HG02885 (cell line): Measurements from ENCODE around the gene PKM.

Experiments used
- ATAC-seq: cut with Tn5 transposase; IDR thresholded peaks from one replicate; pipeline ENCODE4 v1.9.1; 2021; ENCODE audit warnings: mild to moderate bottlenecking; ENCODE audit not compliant: unreplicated experiment, poor library complexity

PKM gene

GRCh38 chr15:72236381-72237003 lies 5.5 kb upstream of the PKM start:
- no peak for ATAC-seq

- no peak for ATAC-seq
Observed at GRCh38 chr15:72235298-72235697, 4.3 kb upstream of the PKM start.

DNA sequence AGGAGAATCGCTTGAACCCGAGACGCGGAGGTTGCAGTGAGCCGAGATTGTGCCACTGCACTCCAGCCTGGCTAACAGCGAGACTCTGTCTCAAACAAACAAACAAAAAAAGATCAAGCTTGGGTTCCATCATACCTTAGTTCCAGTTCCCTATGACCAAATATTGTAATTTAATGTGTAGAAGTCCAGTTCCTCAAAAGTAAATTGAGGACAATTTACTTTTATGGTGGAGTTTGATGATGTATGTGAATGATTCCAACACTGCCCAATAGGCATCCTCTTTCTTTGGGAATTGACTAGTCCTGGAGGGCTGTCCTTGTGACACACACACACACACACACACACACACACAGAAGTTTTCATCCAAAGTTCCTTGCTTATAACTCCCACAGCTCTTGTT lies 2.8 kb upstream of the PKM start:
- ATAC-seq = no peak

GRCh38 chr15:72231833-72232478 lies 966 bp upstream of the PKM start:
- ATAC-seq = peak; percentile 0

GRCh38 chr15:72230197-72231065 lies 559 bp downstream of the PKM start:
- ATAC-seq = no peak

- no peak for ATAC-seq
Observed at GRCh38 chr15:72229947-72230196, 1.1 kb downstream of the PKM start.

- ATAC-seq = no peak
Observed at GRCh38 chr15:72229076-72229946, 1.7 kb downstream of the PKM start.

DNA sequence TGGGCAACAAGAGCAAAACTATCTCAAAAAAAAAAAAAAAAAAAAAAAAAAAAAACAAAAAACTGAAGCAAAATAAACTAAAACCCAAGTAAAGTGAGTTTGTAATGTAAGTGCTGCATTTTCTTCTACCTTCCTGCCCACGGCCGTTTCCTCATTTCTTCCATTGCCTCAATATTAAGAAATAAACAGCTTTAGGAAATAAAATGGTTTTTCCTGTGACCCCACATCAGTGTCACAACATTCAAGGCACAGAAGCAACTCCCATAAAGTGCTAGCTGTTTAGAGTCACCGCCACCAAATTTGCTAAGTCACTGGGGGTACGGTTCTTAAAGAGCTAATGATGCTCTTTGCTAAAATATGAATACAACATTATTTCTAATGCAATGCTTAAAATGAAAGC lies 3.3 kb downstream of the PKM start:
- ATAC-seq = no peak

DNA sequence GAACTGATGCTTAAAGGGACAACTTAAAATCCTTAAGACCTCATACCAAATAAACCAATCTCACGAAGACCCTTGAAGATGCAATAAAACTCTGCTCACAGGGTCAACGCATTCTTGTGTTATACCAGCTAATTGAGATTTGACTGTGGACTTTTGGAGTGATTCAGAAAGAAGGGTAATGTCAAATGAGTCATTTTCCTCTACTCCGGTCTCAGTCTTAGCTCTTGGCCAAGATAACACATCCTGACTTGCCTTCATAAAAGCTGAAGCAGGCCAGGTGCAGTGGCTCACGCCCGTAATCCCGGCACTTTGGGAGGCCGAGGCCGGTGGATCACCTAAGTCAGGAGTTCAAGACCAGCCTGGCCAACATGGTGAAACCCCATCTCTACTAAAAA lies 3.8 kb downstream of the PKM start:
- ATAC-seq = no peak

DNA sequence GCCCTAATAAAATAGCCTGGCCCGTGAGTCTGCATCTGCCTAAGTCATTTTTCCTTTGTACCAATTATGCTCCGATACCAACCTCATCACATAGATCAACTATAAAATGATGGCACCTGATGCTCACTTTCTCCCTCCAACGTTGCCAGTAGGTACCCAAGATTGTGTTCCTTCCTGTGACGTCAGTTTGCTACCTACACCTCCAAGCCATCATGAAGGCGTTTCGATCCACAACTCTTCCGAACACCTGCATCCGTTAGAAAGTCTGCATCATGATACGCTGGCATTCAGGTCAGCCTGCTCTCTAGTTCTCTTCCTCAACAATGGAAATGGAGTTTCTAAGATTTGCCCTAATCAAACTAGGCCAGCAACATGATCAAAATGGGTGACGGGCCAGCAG lies 7.7 kb downstream of the PKM start:
- no peak for ATAC-seq

- ATAC-seq = no peak
Observed at GRCh38 chr15:72222393-72222792, 8.6 kb downstream of the PKM start.

DNA sequence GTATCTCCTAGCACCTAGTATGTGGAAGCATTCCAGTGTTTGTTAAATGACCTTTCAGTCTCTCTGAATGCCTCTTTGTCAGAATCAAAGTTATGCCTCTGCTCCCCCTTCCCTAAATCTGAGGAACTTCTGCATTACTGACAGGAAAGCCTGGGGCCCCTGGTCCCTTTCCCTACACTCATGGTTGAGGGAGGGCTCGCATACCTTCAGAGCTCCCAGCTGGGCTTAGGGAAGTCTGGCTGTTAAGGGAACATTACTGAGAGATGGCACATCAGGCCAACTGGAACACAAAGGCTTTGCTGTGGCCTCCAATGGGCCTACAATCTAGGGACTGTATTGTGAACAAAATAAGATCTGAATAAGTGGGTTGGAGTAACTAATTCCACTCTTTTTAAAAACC lies 10.3 kb downstream of the PKM start:
- no peak for ATAC-seq

DNA sequence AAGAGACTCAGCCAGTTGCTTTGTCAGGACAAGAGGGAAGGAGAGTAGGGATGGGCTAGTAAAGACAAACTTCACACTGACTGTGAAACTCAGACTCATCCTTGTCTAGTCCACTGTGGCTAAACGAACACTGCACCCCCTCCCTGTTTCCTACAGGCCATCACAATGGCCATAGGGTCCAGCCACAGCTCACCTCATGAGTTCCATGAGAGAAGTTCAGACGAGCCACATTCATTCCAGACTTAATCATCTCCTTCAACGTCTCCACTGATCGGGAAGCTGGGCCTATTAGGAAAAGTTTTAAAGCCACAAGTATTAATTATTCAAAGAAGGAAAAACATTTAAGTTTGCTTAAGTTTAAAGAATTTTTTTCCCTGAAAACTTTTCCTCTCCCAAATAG lies 13.8 kb downstream of the PKM start:
- no peak for ATAC-seq

GRCh38 chr15:72216079-72216478 lies 14.9 kb downstream of the PKM start:
- no peak for ATAC-seq

DNA sequence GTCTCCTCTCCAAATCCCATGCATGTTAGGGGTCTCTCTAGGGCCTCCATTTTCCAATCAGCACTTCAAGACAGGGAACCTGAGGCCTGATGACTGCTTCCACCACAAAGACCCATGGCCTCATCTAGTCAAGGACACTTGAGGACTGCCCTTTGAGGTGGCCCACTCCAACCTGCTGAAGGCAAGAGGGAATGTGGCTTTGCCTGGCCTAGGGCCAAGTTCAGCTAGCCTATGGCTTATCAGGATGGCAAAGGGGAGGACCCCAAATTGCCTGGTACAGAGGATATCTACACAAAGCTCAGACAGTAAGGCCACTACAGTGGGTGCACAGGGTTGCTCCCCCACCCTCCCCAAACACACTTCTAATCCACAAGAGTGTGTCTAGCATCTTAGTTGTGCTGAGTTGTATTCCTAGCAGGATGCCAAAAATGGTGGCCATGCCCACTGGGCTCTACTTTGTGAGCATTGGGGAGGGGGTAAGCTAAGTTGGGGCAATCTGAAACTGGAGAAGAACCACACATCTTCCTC lies 23.4 kb downstream of the PKM start:
- ATAC-seq = no peak

DNA sequence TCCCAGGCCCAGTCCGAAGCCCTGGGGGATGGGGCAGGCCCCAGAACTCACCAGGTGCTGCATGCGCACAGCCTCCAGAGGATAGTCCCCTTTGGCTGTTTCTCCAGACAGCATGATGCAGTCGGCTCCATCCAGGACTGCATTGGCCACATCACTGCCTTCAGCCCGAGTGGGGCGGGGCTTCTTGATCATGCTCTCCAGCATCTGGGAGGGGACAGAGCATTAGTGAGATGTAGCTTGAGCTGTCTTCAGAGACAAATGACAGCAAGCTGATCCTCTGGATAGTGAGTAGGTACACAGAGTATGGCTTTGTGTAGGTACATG lies 24.4 kb downstream of the PKM start:
- ATAC-seq = no peak

DNA sequence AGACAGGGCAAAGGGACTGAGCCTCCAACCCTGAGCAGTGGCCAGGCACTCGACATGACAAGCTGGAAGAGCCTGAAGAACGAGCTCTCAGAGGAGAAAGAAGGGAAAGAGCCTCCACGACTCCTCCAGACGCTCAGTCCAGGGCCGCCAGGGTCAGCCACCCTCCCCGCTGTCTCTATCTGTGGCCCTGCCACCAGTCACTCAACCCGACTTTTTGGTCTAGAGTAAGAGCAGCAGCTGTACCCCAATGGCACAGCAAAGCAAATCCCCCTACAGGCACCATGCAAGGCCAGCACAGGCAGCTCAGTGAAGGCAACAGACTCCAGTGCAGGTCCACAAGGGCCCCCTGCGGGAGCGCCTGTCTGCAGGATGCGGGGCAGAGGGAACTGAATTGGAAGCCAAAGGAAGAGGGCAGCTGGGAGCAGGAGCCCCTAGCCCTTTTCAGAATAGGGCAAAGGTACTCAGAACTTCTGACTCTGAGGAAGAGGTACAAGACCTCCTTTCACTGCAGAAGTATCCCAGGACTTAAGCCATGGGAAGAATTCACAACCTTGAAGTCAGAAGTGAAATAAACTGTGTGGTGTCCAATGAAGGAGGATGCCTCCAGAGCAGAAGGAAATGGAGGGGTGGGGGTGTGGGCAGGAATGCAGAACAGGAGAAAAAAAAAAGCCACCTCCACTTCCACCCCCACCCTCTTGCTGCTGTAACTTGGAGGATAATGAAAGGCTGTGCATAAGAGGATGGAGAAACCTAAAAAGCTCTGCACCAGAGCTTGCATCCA lies 24.9 kb downstream of the PKM start:
- ATAC-seq = no peak

DNA sequence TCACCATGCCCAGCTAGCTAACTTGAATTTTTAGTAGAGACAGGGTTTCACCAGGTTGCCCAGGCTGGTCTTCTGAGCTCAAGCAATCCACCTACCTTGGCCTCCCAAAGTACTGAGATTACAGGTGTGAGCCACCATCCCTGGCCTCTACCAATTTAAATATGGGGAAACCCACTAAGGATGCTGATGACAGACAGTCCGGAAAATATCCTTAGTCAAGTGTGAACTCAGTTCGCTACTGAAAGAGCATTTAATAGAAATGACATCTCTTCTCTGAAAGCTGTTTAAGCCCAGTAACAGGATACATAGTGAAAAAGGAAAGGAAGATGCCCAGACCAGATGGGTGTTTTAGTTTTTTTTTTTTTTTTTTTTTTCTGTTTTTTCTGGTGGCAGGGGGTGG lies 25.7 kb downstream of the PKM start:
- no peak for ATAC-seq

- no peak for ATAC-seq
Observed at GRCh38 chr15:72203507-72203837, 27.5 kb downstream of the PKM start.

DNA sequence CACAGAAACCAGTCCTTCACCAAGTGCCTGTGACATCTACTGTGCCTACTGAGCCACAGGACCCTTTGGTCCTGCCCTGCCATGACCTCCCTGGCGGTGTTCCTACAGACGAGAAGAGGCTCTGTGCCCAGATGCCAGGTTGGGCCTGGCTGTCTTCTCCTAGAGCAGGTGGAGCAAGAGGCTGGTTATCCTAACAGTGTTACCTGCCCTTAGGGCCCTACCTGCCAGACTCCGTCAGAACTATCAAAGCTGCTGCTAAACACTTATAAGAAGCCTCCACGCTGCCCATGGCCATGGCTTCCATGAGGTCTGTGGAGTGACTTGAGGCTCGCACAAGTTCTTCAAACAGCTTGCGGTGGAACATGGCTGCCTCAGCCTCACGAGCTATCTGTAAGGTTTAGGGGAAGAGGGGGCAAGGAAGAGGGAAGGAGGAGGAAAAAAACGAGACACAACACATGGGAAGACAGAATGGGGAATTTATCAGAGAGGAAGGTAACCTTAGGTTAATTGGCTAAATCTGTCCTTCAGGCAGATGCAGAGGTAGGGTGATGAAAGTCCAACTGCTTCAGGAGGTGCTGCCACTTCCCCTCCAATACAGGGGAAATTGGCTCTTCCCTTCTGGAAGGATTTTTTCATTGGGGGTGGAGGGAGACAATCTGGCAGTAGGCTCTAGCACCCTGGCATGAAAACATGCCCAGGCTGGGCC lies 28.0 kb downstream of the PKM start:
- ATAC-seq = no peak
